GM12801 (cell line): ENCODE data around the gene DCHS2.

Source experiments
- TF ChIP-seq, protein P1 (sequence below): IDR thresholded peaks from one replicate; pipeline ENCODE4 v1.5.1; 2011; ENCODE audit warnings: control low read depth; ENCODE audit not compliant: insufficient read length; ENCODE audit errors: extremely low read depth

The DCHS2 gene

DNA sequence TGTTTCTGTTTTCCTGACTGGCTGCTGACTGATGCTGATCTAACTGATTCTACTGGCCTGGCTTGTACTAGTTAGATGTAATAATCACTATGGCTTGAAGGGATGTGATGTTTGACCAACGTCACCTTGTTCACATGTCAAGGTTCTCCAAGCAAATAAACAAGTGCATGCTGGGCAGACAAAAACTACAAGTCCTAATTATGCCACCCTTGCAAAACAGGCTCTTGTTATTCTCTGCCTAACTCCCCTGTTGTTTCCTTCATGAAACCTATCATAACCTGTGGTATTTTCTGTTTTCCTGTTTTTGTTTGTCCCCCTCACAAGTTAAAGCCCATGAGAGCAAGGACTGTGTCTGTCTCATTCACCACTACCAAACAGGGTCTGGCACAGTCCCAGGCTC is 146.2 kb downstream of the DCHS2 start:
- TF ChIP-seq, protein P1, sequence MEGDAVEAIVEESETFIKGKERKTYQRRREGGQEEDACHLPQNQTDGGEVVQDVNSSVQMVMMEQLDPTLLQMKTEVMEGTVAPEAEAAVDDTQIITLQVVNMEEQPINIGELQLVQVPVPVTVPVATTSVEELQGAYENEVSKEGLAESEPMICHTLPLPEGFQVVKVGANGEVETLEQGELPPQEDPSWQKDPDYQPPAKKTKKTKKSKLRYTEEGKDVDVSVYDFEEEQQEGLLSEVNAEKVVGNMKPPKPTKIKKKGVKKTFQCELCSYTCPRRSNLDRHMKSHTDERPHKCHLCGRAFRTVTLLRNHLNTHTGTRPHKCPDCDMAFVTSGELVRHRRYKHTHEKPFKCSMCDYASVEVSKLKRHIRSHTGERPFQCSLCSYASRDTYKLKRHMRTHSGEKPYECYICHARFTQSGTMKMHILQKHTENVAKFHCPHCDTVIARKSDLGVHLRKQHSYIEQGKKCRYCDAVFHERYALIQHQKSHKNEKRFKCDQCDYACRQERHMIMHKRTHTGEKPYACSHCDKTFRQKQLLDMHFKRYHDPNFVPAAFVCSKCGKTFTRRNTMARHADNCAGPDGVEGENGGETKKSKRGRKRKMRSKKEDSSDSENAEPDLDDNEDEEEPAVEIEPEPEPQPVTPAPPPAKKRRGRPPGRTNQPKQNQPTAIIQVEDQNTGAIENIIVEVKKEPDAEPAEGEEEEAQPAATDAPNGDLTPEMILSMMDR, result no peak

DNA sequence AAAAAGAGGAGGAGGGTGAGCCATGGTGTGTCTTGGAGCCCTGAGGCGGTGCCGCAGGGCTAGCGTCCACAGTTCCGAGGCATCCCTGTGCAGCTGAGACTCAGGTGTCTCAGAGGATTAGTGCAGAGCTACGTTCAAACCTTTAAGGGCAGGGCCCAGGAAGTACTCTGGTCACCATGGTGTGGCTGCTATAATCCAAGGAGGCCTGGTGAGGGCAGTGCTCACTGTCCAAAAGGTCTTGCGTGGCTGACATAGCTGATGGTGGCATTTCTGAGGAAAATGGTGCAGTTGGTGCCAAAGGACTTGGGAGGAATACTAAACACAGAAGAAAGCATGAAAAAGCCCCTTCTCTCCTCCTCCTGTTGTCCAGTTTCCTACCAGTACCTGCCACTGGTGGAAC is 146.9 kb downstream of the DCHS2 start:
- TF ChIP-seq, protein P1, result no peak

DNA sequence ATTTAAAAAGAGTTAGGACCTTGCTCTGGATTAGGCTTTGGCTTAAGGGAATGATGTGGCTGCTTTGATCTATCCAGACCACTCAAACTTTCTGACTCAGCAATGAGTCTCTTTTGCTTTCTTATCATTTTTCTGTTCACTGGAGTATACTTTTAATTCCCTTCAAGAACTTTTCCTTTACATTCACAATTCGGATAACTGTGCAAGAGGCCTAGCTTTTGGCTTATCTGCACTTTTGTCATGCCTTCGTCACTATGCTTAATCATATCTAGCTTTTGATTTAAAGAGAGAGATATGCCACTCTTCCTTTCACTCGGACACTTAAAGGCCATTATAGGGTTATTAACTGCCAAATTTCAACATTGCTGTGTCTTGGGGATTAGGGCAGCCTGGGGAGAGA is 147.9 kb downstream of the DCHS2 start:
- TF ChIP-seq, protein P1, result no peak

DNA sequence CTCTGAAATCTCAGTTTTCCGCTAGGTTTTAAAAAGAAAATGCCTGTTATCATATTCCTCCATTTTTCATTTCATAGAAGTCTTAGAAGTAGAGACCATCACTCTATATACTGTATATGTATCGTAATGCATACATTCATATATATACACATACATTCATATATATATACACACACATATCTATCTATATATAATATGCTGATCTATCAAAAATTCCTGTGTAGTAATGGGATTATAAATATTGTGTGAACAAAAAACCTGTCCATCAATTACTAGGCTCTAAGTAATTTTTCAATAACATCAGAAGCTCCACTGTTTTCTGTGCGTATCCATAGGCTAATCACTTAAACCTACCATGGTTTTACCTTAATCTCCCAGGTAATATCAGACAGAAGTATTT is 150.2 kb downstream of the DCHS2 start:
- TF ChIP-seq, protein P1, result no peak

DNA sequence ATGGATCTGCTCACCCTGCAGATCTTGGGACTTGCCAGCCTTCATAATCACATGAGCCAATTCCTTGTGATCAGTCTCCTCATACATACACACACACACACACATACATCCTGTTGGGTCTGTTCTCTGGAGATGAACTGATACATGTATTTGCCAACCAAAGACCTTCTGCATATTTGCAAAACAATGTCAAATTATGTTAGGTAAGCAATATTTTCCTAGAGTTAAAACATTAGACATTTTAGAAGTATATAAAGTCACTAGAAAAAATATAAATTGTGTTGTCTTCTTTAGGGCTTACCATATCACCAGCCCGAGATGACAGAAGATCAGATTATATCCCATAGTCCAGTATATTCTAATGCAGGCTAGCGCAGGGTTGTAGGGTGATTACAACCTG is 156.0 kb downstream of the DCHS2 start:
- TF ChIP-seq, protein P1, result no peak

DNA sequence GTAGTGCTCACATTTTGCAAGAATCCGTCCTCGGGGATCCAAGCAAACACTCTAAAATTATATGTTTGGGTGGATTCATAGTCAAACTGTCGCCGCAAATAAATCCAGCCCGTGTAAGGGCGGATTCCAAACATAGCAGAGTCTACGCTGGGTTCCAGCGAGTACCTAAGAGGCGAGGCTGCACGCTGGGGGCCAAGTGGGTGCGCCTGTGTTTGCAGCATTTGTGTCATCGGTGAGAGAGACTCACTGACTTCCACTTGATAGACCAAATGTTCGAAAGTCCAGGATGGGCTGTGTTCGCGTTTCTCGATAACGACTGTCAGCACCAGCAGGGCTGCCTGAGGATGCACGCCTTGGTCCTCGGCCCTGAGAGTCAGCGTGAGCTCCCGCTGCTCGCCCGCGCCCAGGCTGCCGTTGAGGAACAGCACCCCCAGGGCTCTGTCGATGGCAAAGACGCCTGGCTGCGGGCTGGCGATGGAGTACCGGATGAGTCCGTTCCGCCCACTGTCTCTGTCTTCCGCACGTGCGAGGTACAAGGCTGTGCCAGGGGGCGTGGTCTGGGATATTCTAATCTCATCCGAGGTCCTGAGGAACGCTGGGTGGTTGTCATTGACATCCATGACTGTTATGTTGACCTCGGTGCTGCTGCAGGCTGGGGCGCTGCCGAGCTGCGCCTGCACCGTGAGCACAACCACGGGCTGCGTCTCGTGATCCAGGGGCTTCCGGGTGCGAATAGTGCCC is 158.7 kb downstream of the DCHS2 start:
- TF ChIP-seq, protein P1, result no peak

DNA sequence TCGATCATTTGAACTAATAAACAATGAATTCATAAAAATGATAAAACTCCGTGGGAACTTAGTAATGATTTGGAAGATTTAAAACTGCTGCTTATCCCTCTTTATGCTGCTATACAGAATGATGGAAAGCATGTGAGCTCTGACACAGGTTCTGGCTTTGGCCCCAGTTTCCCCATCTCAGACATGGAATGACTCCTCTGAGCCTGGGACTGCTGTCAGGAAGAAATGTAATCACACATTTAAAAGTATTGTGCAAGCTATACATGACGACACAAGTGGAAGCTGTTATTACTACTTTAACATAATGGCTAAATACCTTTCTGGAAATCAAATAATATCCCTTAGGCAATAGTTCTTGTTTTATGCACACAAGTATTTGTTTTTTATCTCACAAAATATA is 161.7 kb downstream of the DCHS2 start:
- TF ChIP-seq, protein P1, result no peak
